SK-N-SH (cell line): ENCODE results near the gene ROPN1L. TPM values are rescaled to one million over a fixed set of nuclear protein-coding genes. Genes with fewer than 3 reads are reported as not detected.

Experiments used
- CHD2 ChIP-seq: fragments of 150-350 bp; IDR thresholded peaks from 2 replicates; pipeline ENCODE4 v1.6.1; 2018; ENCODE audit warnings: low read length; ENCODE audit not compliant: partially characterized antibody
- EP300 ChIP-seq, 2 experiments: IDR thresholded peaks; 2 replicates each; pipeline versions ENCODE4 v1.4.0 to v1.6.1; 2012; ENCODE audit warnings: borderline replicate concordance in 1 of 2, low read depth in 1 of 2, low read length in 1 of 2
- EZH2phosphoT487 ChIP-seq: fragments of 200-600 bp; sonication (generic); IDR thresholded peaks from 2 replicates; pipeline ENCODE4 v1.6.1; 2017; ENCODE audit warnings: low read depth, mixed run types, mild to moderate bottlenecking, antibody characterized with exemption, moderate library complexity, borderline replicate concordance
- FOXJ3 ChIP-seq: sonication (generic); formaldehyde crosslinking; IDR thresholded peaks from 2 replicates; pipeline ENCODE4 v1.5.1; 2020; ENCODE audit warnings: mild to moderate bottlenecking, missing genetic modification reagents
- FOXM1 ChIP-seq: IDR thresholded peaks from 2 replicates; pipeline ENCODE4 v1.4.0; 2012; ENCODE audit warnings: low read depth, mild to moderate bottlenecking
- GATA2 ChIP-seq: sonication (generic); formaldehyde crosslinking; IDR thresholded peaks from 2 replicates; pipeline ENCODE4 v1.5.0; 2020; ENCODE audit warnings: mild to moderate bottlenecking, missing genetic modification reagents
- PBX3 ChIP-seq: IDR thresholded peaks from 2 replicates; pipeline ENCODE4; 2012
- RCOR1 ChIP-seq: fragments of 150-350 bp; IDR thresholded peaks from 2 replicates; pipeline ENCODE4 v1.6.1; 2017; ENCODE audit warnings: antibody characterized with exemption, low read length
- SMC3 ChIP-seq: IDR thresholded peaks from 2 replicates; pipeline ENCODE4 v1.6.1; 2012; ENCODE audit warnings: low read depth, low read length, improper control_type of control experiment
- TEAD4 ChIP-seq: IDR thresholded peaks from 2 replicates; pipeline ENCODE4 v1.4.0; 2012; ENCODE audit warnings: mild to moderate bottlenecking, borderline replicate concordance; ENCODE audit not compliant: insufficient read depth
- ZBTB33 ChIP-seq: IDR thresholded peaks from 2 replicates; pipeline ENCODE4 v1.4.0; 2012; ENCODE audit warnings: low read depth, borderline replicate concordance
- polyA plus RNA-seq, 3 experiments: library from polyadenylated mRNA; depleted of rRNA; stranded (reverse); fragments of >200 nt; gene quantifications; 2 replicates each; pipeline ENCODE4 v1.2.3, GENCODE V29; 2012
- TF ChIP-seq, protein P1 (sequence below): IDR thresholded peaks from 2 replicates; pipeline ENCODE4 v1.6.1; 2012; ENCODE audit warnings: mild to moderate bottlenecking, low read depth, low read length, moderate library complexity
- TF ChIP-seq, protein P2 (sequence below): IDR thresholded peaks from 2 replicates; pipeline ENCODE4 v1.4.0; 2012; ENCODE audit warnings: low read depth, borderline replicate concordance

ROPN1L gene
- polyA plus RNA-seq, 1 of the 3 experiments (the other 2 are of a cell fraction): 0.31 TPM

DNA sequence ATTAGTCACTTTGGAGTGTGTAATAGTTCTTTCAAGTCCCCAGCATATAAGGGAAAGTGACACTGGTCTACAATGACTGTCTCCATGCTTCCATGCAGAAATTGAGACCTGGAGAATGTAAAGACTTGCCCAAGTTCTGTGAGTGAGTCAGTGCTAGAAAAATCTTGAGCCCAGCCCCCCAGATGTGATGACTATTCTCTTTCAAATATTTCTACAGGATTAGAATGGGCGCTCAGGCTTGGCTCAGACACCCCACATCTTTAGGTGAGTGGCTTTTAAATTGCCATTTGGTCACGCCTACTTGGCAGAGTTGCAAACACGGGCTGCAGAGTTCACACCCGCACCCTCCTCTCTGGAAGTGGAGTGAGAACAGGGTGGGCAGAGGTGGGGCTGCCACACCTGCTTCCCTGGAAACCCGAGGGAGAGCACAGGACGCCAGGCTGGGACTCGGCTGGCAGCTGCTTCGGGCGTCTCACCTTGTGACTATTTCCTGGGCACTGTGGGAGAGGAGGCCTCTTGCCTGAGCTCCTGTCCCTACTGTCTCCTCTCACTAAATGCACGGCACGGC lies 37.6 kb downstream of the ROPN1L start (continued):
- TF ChIP-seq RCOR1 (no peak), EP300 (IDR thresholded peaks at IDR 0.05; ENCODE audit: borderline replicate concordance in 1 of 2, low read depth in 1 of 2, low read length in 1 of 2) (peak in 1 of 2 experiments; percentile 47; a peak in 1 of 4 replicates), FOXJ3 (CRISPR knock-in tag) (no peak), SMC3 (no peak), EZH2phosphoT487 (no peak), CHD2 (no peak), TEAD4 (peak; percentile 50; the same call in 1 of the 2 replicates), GATA2 (CRISPR knock-in tag) (no peak), ZBTB33 (no peak), FOXM1 (no peak), PBX3 (peak; percentile 63)
- TF ChIP-seq, protein P1, sequence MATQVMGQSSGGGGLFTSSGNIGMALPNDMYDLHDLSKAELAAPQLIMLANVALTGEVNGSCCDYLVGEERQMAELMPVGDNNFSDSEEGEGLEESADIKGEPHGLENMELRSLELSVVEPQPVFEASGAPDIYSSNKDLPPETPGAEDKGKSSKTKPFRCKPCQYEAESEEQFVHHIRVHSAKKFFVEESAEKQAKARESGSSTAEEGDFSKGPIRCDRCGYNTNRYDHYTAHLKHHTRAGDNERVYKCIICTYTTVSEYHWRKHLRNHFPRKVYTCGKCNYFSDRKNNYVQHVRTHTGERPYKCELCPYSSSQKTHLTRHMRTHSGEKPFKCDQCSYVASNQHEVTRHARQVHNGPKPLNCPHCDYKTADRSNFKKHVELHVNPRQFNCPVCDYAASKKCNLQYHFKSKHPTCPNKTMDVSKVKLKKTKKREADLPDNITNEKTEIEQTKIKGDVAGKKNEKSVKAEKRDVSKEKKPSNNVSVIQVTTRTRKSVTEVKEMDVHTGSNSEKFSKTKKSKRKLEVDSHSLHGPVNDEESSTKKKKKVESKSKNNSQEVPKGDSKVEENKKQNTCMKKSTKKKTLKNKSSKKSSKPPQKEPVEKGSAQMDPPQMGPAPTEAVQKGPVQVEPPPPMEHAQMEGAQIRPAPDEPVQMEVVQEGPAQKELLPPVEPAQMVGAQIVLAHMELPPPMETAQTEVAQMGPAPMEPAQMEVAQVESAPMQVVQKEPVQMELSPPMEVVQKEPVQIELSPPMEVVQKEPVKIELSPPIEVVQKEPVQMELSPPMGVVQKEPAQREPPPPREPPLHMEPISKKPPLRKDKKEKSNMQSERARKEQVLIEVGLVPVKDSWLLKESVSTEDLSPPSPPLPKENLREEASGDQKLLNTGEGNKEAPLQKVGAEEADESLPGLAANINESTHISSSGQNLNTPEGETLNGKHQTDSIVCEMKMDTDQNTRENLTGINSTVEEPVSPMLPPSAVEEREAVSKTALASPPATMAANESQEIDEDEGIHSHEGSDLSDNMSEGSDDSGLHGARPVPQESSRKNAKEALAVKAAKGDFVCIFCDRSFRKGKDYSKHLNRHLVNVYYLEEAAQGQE: no peak
- TF ChIP-seq, protein P2, sequence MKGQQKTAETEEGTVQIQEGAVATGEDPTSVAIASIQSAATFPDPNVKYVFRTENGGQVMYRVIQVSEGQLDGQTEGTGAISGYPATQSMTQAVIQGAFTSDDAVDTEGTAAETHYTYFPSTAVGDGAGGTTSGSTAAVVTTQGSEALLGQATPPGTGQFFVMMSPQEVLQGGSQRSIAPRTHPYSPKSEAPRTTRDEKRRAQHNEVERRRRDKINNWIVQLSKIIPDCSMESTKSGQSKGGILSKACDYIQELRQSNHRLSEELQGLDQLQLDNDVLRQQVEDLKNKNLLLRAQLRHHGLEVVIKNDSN: no peak
- TF ChIP-seq, all 33 proteins: peak for 9
